CD4-positive, alpha-beta T cell treated with Interleukin-15 for 1 hour (primary cell): ENCODE data around the gene KCNAB1.
"Not testable (repeated sequence)": the region's sequence is repeated elsewhere in the genome, so short reads cannot be mapped to it uniquely, and the experiment has no call there.

Experiments
- DNase-seq: peaks from one replicate; pipeline ENCODE4 v3.0.0-alpha.2; 2020

KCNAB1 gene

GRCh38 chr3:156274791-156275190, 154.4 kb downstream of the KCNAB1 start:
- no peak for DNase-seq

- not testable (repeated sequence) for DNase-seq
Observed at GRCh38 chr3:156284637-156285036, 164.3 kb downstream of the KCNAB1 start.

- no peak for DNase-seq
Observed at GRCh38 chr3:156285626-156286025, 165.2 kb downstream of the KCNAB1 start.

GRCh38 chr3:156290924-156291271, 170.5 kb downstream of the KCNAB1 start:
- no peak for DNase-seq

- DNase-seq, result no peak
Observed at GRCh38 chr3:156291272-156292123, 171.1 kb downstream of the KCNAB1 start.

GRCh38 chr3:156293566-156293965, 173.2 kb downstream of the KCNAB1 start:
- DNase-seq, result no peak

- DNase-seq, result no peak
Observed at GRCh38 chr3:156297582-156297981, 177.2 kb downstream of the KCNAB1 start.

GRCh38 chr3:156298014-156298413, 177.6 kb downstream of the KCNAB1 start:
- DNase-seq, result no peak

GRCh38 chr3:156298938-156299337, 178.6 kb downstream of the KCNAB1 start:
- DNase-seq, result no peak

- no peak for DNase-seq
Observed at GRCh38 chr3:156299569-156299968, 179.2 kb downstream of the KCNAB1 start.

- DNase-seq, result no peak
Observed at GRCh38 chr3:156300371-156300770, 180.0 kb downstream of the KCNAB1 start.

GRCh38 chr3:156300929-156301840, 180.8 kb downstream of the KCNAB1 start:
- DNase-seq, result no peak

GRCh38 chr3:156303001-156303707, 182.8 kb downstream of the KCNAB1 start:
- DNase-seq, result no peak

- DNase-seq, result no peak
Observed at GRCh38 chr3:156304406-156304805, 184.0 kb downstream of the KCNAB1 start.

- DNase-seq, result no peak
Observed at GRCh38 chr3:156305672-156306071, 185.3 kb downstream of the KCNAB1 start.

- no peak for DNase-seq
Observed at GRCh38 chr3:156307704-156308103, 187.3 kb downstream of the KCNAB1 start.

- DNase-seq, result no peak
Observed at GRCh38 chr3:156311431-156311830, 191.1 kb downstream of the KCNAB1 start.

- no peak for DNase-seq
Observed at GRCh38 chr3:156311930-156312329, 191.6 kb downstream of the KCNAB1 start.

GRCh38 chr3:156316076-156316475, 195.7 kb downstream of the KCNAB1 start:
- DNase-seq, result no peak

- no peak for DNase-seq
Observed at GRCh38 chr3:156317462-156318074, 197.2 kb downstream of the KCNAB1 start.

GRCh38 chr3:156321945-156322344, 201.6 kb downstream of the KCNAB1 start:
- DNase-seq, result no peak

- DNase-seq, result no peak
Observed at GRCh38 chr3:156323466-156323865, 203.1 kb downstream of the KCNAB1 start.

- no peak for DNase-seq
Observed at GRCh38 chr3:156330415-156330814, 210.0 kb downstream of the KCNAB1 start.
